T-helper 2 cell treated with Interferon-gamma antibody and Interleukin-4, amounts not matched to agents 5 μg/mL and 100 μg/mL, for 36 hours (primary cell): ENCODE results near the gene GOLGA2.

ENCODE experiments used
- DNase-seq: peaks from one replicate; pipeline ENCODE4 v3.0.0; 2021; ENCODE audit warnings: low spot score
- H3K27ac Mint-ChIP-seq: one replicate; pipeline ENCODE4 v1.8.0; 2021; ENCODE audit warnings: mild to moderate bottlenecking, mixed read lengths
- H3K27me3 Mint-ChIP-seq: one replicate; pipeline ENCODE4 v1.8.0; 2021; ENCODE audit warnings: low read depth, mixed read lengths
- H3K36me3 Mint-ChIP-seq: one replicate; pipeline ENCODE4 v1.8.0; 2021; ENCODE audit warnings: low read depth, mixed read lengths
- H3K4me1 Mint-ChIP-seq: one replicate; pipeline ENCODE4 v1.8.0; 2021; ENCODE audit warnings: low read depth, mixed read lengths
- H3K4me3 Mint-ChIP-seq: one replicate; pipeline ENCODE4 v1.8.0; 2022; ENCODE audit warnings: mild to moderate bottlenecking, moderate library complexity, mixed read lengths
- H3K9me3 Mint-ChIP-seq: one replicate; pipeline ENCODE4 v1.8.0; 2021; ENCODE audit warnings: mixed read lengths

Gene GOLGA2

GRCh38 chr9:128304971-128305288 is 29.1 kb upstream of the GOLGA2 start:
- no peaks in the 10 kb centered on the region for H3K9me3 Mint-ChIP-seq
- peaks cover 3% of the 10 kb centered on the region for H3K36me3 Mint-ChIP-seq
- DNase-seq, result no peak
- no peak overlapping the region for H3K27ac Mint-ChIP-seq
- no peaks in the 10 kb centered on the region for H3K4me1 Mint-ChIP-seq
- H3K27me3 Mint-ChIP-seq, result no peaks in the 10 kb centered on the region
- no peak overlapping the region for H3K4me3 Mint-ChIP-seq

DNA sequence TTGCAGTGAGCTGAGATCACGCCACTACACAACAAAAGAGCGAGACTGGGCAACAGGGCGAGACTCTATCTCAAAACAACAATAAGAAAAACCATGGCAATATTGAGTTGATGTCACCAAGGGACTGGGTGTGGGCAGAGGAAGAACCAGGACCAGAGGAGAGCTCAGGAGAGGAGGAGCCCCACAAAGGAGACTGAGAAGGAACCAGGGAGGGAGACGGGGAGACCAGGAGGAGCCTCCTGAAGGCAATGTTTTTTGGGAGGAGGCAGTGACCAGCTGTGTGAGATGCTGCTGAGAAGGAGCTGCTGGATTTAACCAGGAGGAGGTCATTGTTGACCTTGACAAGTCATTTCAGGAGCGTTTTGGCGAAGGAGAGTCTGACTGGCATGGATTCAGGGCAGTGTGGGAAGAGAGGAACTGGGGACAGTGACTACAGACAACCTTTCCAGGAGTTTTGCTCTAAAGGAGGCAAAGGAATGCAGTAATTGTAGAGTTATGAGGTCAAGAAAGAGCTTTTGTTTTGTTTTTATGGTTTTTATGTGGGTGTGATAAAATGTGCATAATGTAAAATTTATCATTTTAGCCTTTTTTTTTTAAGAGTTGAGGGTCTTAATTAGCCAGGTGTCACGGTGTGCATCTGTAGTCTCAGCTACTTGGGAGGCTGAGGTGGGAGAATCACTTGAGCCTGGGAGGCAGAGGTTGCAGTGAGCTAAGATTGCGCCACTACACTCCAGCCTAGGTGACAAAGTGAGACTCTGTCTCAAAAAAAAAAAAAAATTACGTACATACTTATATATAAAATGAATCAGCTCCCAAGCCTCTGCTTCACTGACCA is 28.5 kb upstream of the GOLGA2 start:
- Mint-ChIP-seq H3K4me1 (no peaks in the 10 kb centered on the region), H3K4me3 (no peak overlapping the region), H3K36me3 (peaks cover 2% of the 10 kb centered on the region), H3K9me3 (no peaks in the 10 kb centered on the region), H3K27me3 (no peaks in the 10 kb centered on the region), H3K27ac (no peak overlapping the region)
- no peak for DNase-seq

DNA sequence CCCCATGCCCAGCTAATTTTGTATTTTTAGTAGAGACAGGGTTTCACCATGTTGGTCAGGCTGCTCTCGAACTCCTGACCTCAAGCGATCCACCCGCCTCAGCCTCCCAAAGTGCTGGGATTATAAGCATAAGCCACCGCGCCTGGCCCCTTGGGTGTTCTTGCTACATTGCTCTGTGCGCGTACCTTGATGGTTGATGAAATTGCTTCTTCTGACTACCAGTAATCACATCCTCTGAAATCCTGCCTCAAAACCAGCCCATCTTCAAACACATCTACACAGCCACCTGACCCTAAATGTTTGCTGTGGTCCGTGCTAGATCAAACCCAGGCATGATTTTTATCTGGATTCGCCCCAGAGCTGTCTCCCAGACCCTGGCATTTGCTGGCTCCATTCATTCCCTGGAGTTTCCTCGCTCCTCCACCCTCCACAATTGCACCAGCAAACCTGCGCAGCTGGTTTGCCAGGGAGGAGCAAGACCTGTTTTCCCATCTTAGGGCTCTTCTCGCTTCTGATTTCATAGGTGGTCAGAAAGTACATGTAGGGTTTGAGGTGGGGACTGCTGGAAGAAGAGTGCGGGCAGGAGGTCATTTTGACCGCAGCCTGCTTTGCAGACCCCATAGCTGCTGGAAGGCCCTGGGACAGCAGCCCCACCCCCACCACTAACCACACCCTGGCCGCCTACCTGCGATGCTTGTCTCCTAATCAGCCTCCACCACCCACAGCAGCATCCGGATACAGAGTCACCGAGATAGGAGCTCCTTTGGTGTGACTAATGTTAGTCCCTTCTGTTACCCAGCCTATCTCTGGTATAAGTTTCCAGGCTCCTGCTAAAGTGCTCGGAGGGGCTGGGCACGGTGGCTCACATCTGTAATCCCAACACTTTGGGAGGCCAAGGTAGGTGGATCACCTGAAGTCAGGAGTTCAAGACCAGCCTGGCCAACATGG is 23.0 kb upstream of the GOLGA2 start:
- Mint-ChIP-seq H3K4me3 (no peak overlapping the region), H3K36me3 (no peaks in the 10 kb centered on the region), H3K9me3 (no peaks in the 10 kb centered on the region), H3K27ac (no peak overlapping the region), H3K4me1 (peaks cover 3% of the 10 kb centered on the region), H3K27me3 (no peaks in the 10 kb centered on the region)
- DNase-seq, result no peak

GRCh38 chr9:128297221-128297773 is 21.5 kb upstream of the GOLGA2 start:
- H3K4me3 Mint-ChIP-seq, result no peak overlapping the region
- no peaks in the 10 kb centered on the region for H3K27me3 Mint-ChIP-seq
- peaks cover 3% of the 10 kb centered on the region for H3K4me1 Mint-ChIP-seq
- no peaks in the 10 kb centered on the region for H3K9me3 Mint-ChIP-seq
- H3K27ac Mint-ChIP-seq, result peak overlapping the region; percentile 31
- H3K36me3 Mint-ChIP-seq, result no peaks in the 10 kb centered on the region
- DNase-seq, result no peak

- no peak for DNase-seq
- peaks cover 3% of the 10 kb centered on the region for H3K4me1 Mint-ChIP-seq
These were observed 20.8 kb upstream of the GOLGA2 start for GRCh38 chr9:128296340-128297220.

DNA sequence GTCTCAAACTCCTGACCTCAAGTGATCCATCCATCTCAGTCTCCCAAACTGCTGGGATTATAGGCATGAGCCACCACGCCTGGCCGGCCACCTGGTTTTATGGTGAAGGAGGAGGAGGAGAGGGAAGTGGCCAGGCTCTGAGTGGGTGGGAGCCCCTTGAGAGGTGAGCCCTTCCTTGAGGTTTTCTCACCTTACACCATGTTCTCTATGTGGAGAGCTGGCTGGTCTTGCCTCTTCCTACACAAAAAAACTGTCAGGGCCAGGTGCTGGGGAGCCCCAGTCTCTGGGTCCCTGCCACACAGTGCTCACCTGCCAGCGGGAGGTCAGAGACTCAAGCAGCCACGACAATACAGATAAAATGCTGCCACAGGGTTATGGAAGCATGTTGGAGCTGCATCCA is 18.3 kb upstream of the GOLGA2 start:
- Mint-ChIP-seq H3K4me3 (no peak overlapping the region), H3K4me1 (peaks cover 3% of the 10 kb centered on the region), H3K9me3 (no peaks in the 10 kb centered on the region), H3K27ac (no peak overlapping the region), H3K27me3 (no peaks in the 10 kb centered on the region), H3K36me3 (no peaks in the 10 kb centered on the region)
- no peak for DNase-seq

More at GRCh38 chr9:128296340-128297220, 20.8 kb upstream of the GOLGA2 start:
- H3K4me3 Mint-ChIP-seq, result no peak overlapping the region
- no peaks in the 10 kb centered on the region for H3K9me3 Mint-ChIP-seq
- H3K27ac Mint-ChIP-seq, result no peak overlapping the region
- no peaks in the 10 kb centered on the region for H3K27me3 Mint-ChIP-seq
- no peaks in the 10 kb centered on the region for H3K36me3 Mint-ChIP-seq

DNA sequence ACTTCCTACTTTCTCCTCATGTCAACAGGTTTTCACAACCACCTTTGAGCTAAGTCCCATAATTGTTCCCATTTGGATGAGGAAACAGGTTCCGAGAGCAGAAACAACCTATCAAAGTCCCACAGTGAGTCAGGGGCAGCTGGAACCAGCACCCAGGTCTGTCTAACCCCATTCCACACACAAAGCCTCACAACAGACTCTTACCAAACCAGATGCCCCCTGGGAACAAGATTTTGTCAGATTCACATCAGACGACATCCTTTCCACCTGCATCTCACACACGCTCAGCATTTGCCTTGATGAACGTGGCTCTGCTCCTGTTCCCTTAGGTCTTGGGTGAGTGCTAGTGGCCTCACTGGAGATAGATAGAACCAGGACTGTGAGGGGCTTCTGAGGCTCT is 17.3 kb upstream of the GOLGA2 start:
- Mint-ChIP-seq H3K36me3 (peaks cover 2% of the 10 kb centered on the region), H3K27me3 (no peaks in the 10 kb centered on the region), H3K9me3 (no peaks in the 10 kb centered on the region), H3K4me1 (peaks cover 3% of the 10 kb centered on the region), H3K27ac (no peak overlapping the region), H3K4me3 (no peak overlapping the region)
- no peak for DNase-seq

- Mint-ChIP-seq H3K4me3 (no peak overlapping the region), H3K27ac (no peak overlapping the region), H3K4me1 (peaks cover 3% of the 10 kb centered on the region), H3K36me3 (peaks cover 2% of the 10 kb centered on the region), H3K9me3 (no peaks in the 10 kb centered on the region), H3K27me3 (no peaks in the 10 kb centered on the region)
- DNase-seq, result no peak
These were observed 16.2 kb upstream of the GOLGA2 start for GRCh38 chr9:128292009-128292408.

GRCh38 chr9:128288273-128289004 is 12.6 kb upstream of the GOLGA2 start:
- no peak overlapping the region for H3K4me3 Mint-ChIP-seq
- H3K36me3 Mint-ChIP-seq, result peaks cover 2% of the 10 kb centered on the region
- H3K27ac Mint-ChIP-seq, result no peak overlapping the region
- H3K9me3 Mint-ChIP-seq, result no peaks in the 10 kb centered on the region
- H3K4me1 Mint-ChIP-seq, result no peaks in the 10 kb centered on the region
- no peaks in the 10 kb centered on the region for H3K27me3 Mint-ChIP-seq
- DNase-seq, result no peak

- Mint-ChIP-seq H3K36me3 (peaks cover 2% of the 10 kb centered on the region), H3K9me3 (no peaks in the 10 kb centered on the region), H3K4me1 (no peaks in the 10 kb centered on the region), H3K27ac (no peak overlapping the region), H3K27me3 (no peaks in the 10 kb centered on the region), H3K4me3 (no peak overlapping the region)
- DNase-seq, result no peak
These were observed 10.6 kb upstream of the GOLGA2 start for GRCh38 chr9:128286440-128286839.

DNA sequence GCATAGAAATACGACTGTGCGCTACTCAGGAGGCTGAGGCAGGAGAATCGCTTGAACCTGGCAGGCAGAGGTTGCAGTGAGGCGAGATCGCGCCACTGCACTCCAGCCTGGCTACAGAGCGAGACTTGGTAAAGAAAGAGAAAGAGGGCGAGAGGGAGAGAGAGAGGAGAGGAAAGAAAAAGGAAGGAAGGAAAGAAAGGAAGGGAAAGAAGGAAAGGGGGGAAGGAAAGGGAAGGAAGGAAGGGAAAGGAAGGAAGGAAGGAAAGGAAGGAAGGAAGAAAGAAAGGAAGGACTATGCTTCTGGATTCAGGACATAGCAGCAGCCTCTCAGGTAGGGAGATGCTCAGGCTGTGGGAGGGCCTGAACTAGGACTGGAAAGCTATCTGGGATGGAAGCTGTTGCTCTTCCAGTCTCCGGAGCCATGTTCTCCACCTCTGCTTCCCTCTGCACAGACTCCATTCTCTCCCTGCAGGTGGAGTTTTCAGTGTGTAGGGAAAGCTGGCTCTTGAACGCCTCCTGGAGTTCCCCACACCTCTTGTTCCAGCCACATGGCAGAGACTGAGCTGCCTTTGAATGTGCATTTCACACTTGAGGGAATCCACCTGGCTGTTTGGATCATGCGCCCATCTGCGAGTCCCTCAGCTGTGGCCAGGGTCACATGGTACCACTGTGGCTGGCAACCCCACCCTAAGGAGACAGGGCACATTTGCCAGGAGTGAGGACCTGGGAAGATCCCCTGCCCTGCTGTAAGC is 9.4 kb upstream of the GOLGA2 start:
- Mint-ChIP-seq H3K36me3 (peaks cover 3% of the 10 kb centered on the region), H3K4me1 (peaks cover 2% of the 10 kb centered on the region), H3K9me3 (no peaks in the 10 kb centered on the region), H3K4me3 (no peak overlapping the region), H3K27me3 (no peaks in the 10 kb centered on the region), H3K27ac (no peak overlapping the region)
- DNase-seq, result no peak

GRCh38 chr9:128282500-128282899 is 6.7 kb upstream of the GOLGA2 start:
- H3K4me1 Mint-ChIP-seq, result peaks cover 13% of the 10 kb centered on the region
- no peaks in the 10 kb centered on the region for H3K9me3 Mint-ChIP-seq
- no peak for DNase-seq
- H3K4me3 Mint-ChIP-seq, result no peak overlapping the region
- peaks cover 4% of the 10 kb centered on the region for H3K36me3 Mint-ChIP-seq
- no peak overlapping the region for H3K27ac Mint-ChIP-seq
- H3K27me3 Mint-ChIP-seq, result no peaks in the 10 kb centered on the region
